ENCODE results near the gene PDE3B. TPM values are rescaled to one million over a fixed set of nuclear protein-coding genes. Genes with fewer than 3 reads are reported as not detected.

The PDE3B gene
- total RNA-seq, 1 experiment from 2014 or later: 4.8 TPM

DNA sequence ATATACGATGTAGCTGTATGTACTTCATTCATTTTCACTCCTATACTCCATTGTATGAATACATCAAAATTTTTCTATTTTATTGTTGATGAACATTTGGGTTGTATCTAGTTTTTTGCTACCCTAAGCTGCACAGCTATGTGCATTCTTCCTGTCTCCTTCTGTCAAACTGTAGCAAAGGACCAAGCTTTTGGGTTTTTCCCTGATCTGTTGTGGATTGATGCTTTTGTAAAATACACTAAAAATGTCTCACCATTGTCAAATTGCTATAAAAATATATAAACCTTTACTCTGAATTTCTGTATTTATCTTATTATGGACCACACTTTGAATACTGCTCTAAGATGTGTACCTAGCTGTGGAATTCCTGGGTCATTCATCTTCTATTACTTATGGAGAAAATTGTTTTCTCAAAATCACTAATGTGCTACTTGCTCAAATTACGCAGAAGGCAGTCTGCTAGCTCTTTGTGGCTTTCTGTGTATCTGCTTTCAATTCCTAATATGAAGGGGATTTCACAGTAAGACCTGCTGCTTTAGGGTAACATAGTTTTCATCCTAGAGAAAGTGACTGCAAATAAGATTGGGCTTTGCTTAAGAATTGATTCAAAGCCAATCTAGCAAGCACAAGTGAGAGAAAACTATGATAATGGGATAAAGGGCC, 125.1 kb downstream of the PDE3B start:
- TF ChIP-seq, protein P1, sequence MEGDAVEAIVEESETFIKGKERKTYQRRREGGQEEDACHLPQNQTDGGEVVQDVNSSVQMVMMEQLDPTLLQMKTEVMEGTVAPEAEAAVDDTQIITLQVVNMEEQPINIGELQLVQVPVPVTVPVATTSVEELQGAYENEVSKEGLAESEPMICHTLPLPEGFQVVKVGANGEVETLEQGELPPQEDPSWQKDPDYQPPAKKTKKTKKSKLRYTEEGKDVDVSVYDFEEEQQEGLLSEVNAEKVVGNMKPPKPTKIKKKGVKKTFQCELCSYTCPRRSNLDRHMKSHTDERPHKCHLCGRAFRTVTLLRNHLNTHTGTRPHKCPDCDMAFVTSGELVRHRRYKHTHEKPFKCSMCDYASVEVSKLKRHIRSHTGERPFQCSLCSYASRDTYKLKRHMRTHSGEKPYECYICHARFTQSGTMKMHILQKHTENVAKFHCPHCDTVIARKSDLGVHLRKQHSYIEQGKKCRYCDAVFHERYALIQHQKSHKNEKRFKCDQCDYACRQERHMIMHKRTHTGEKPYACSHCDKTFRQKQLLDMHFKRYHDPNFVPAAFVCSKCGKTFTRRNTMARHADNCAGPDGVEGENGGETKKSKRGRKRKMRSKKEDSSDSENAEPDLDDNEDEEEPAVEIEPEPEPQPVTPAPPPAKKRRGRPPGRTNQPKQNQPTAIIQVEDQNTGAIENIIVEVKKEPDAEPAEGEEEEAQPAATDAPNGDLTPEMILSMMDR (conservative IDR thresholded peaks at IDR 0.05; ENCODE audit: low read depth, low read length): no peak
- TF ChIP-seq EZH2 (IDR thresholded peaks at IDR 0.05; ENCODE audit: borderline replicate concordance, low read depth, low read length, poor library complexity, severe bottlenecking): no peak
- no peak overlapping the region for H3K4me3 ChIP-seq (ENCODE audit: low read depth, low read length, poor library complexity, severe bottlenecking)
- ChIA-PET CTCF (no interaction called here), POLR2A (ENCODE audit: low non-redundant PET) (no interaction called here)
- H3K36me3 ChIP-seq (ENCODE audit: insufficient read depth, low read length, poor library complexity, severe bottlenecking): no peaks in the 10 kb centered on the region
- H3K9me3 ChIP-seq (ENCODE audit: low read depth, low read length, poor library complexity, severe bottlenecking): no peaks in the 10 kb centered on the region
- H3K27me3 ChIP-seq (replicated peaks; ENCODE audit: insufficient read depth, low read depth, low read length, poor library complexity): no peaks in the 10 kb centered on the region
- intact Hi-C loops (cut with micrococcal nuclease; ENCODE audit: unreplicated experiment): loop anchor here (10.0 kb wide), 1 partner anchor 224 kb away; no protein-coding TSS in a partner anchor
- H3K27ac ChIP-seq (ENCODE audit: low read depth, low read length, poor library complexity, severe bottlenecking): no peak overlapping the region
- no TSS peak for BruUV-seq (replicated peaks)
- H3K4me1 ChIP-seq (ENCODE audit: insufficient read depth, low read length, poor library complexity, severe bottlenecking): no peaks in the 10 kb centered on the region
- DNase-seq (ENCODE audit: low spot score): no peak

DNA sequence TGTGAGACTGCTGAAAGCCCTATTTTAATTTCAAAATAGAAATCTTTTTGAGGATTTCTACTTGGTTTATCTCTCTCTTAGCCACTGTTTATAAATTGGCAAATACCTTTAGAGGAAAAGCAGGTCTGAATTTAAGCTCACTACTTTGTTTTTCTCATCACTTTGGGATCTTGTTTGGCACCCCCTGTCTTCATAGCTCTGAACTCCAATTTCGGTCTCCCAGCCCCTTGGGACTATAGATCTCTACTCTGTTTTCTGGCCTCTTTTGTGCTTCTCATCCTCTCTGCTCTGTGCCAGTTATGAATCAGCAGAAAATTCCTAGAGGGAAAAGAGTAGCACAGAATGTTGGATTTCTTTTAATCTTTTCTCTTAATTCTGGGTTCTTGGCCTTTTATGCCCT, 130.2 kb downstream of the PDE3B start:
- BruUV-seq (replicated peaks): no TSS peak
- Histone ChIP-seq H3K9me3 (ENCODE audit: low read depth, low read length, poor library complexity, severe bottlenecking) (no peaks in the 10 kb centered on the region), H3K36me3 (ENCODE audit: insufficient read depth, low read length, poor library complexity, severe bottlenecking) (no peaks in the 10 kb centered on the region), H3K4me1 (ENCODE audit: insufficient read depth, low read length, poor library complexity, severe bottlenecking) (no peaks in the 10 kb centered on the region), H3K27me3 (replicated peaks; ENCODE audit: insufficient read depth, low read depth, low read length, poor library complexity) (no peaks in the 10 kb centered on the region), H3K27ac (ENCODE audit: low read depth, low read length, poor library complexity, severe bottlenecking) (no peak overlapping the region), H3K4me3 (ENCODE audit: low read depth, low read length, poor library complexity, severe bottlenecking) (no peak overlapping the region)
- TF ChIP-seq, protein P1 (conservative IDR thresholded peaks at IDR 0.05; ENCODE audit: low read depth, low read length): peak; percentile 52
- TF ChIP-seq EZH2 (IDR thresholded peaks at IDR 0.05; ENCODE audit: borderline replicate concordance, low read depth, low read length, poor library complexity, severe bottlenecking): no peak
- ChIA-PET POLR2A (ENCODE audit: low non-redundant PET) (no interaction called here), CTCF (interaction anchor here (0.6 kb wide), 1 partner anchor 239 kb away, joined by 4 read pairs; no protein-coding TSS in a partner anchor)
- intact Hi-C loops (cut with micrococcal nuclease; ENCODE audit: unreplicated experiment): loop anchor here (10.0 kb wide), 1 partner anchor 129 kb away; the partner anchor contains the start of gene PDE3B
- DNase-seq (ENCODE audit: low spot score): peak; percentile 58

DNA sequence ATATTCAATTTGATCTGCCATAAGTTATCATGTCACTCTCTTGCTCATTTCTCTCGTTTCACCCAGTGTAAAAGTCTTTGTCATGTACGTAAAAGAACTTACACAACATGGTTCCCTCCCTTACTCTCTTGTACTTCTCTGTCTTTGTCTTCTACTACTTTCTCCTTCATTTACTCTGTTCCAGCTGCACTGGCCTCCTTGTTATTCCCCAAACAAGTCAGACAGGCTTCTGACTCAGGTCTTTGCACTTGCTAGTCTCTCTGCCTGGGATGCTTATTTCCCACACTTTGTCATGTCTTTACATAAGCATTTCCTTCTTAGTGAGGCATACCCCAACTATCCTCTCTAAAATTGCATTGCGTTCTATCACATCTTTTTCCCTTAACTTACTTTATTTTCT, 131.1 kb downstream of the PDE3B start:
- Histone ChIP-seq H3K27me3 (replicated peaks; ENCODE audit: insufficient read depth, low read depth, low read length, poor library complexity) (no peaks in the 10 kb centered on the region), H3K9me3 (ENCODE audit: low read depth, low read length, poor library complexity, severe bottlenecking) (no peaks in the 10 kb centered on the region), H3K36me3 (ENCODE audit: insufficient read depth, low read length, poor library complexity, severe bottlenecking) (no peaks in the 10 kb centered on the region), H3K4me3 (ENCODE audit: low read depth, low read length, poor library complexity, severe bottlenecking) (no peak overlapping the region), H3K4me1 (ENCODE audit: insufficient read depth, low read length, poor library complexity, severe bottlenecking) (no peaks in the 10 kb centered on the region), H3K27ac (ENCODE audit: low read depth, low read length, poor library complexity, severe bottlenecking) (no peak overlapping the region)
- CTCF ChIA-PET: no interaction called here
- no peak for TF ChIP-seq EZH2 (IDR thresholded peaks at IDR 0.05; ENCODE audit: borderline replicate concordance, low read depth, low read length, poor library complexity, severe bottlenecking)
- TF ChIP-seq, protein P1 (conservative IDR thresholded peaks at IDR 0.05; ENCODE audit: low read depth, low read length): no peak
- POLR2A ChIA-PET (ENCODE audit: low non-redundant PET): no interaction called here
- DNase-seq (ENCODE audit: low spot score): no peak
- no TSS peak for BruUV-seq (replicated peaks)
- intact Hi-C loops (cut with micrococcal nuclease; ENCODE audit: unreplicated experiment): loop anchor here (10.0 kb wide), 1 partner anchor 130 kb away; the partner anchor contains the start of gene PDE3B
